MV-4-11 (cell line): ENCODE results near the gene NME7.
"Not testable (repeated sequence)": the region's sequence is repeated elsewhere in the genome, so short reads cannot be mapped to it uniquely, and the experiment has no call there.

Source experiments
- DNase-seq: peaks from one replicate; lab custom pipeline; 2025; lab: John Stamatoyannopoulos, UW

Gene NME7

DNA sequence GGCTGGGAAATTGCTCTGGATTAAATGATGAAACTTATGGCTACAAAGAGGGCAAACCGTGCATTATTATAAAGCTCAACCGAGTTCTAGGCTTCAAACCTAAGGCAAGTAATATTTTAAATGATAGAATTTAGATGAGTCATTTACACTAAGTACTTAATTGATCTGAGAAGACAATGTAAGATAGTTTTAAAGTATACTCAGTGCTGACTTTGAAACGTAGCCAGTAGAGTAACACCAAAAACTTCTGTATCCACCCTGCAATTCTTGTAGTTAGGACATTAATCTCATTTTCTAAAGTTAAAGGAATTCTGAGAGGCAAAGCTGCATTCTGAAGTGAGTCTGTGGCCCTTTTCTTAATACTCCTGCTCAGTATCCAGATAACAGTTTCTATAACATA lies 240.3 kb downstream of the NME7 start:
- DNase-seq: no peak

DNA sequence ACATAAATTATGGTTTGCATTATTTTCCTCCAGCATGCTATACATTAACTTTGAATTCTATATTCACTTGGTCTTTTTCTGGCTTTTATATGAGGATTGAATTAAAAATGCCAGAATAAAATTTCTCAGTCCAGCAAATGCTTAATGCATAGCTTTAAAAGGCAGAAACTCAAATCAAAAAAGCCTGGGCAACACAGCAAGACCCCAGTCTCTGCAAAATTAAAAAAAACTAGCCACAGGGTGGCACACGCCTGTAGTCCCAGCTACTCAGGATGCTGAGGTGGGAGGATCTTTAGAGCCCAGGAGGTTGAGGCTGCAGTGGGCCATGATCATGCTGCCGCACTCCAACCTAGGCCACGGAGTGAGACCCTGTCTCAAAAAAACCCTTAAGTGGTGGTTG lies 241.3 kb downstream of the NME7 start:
- DNase-seq: no peak

DNA sequence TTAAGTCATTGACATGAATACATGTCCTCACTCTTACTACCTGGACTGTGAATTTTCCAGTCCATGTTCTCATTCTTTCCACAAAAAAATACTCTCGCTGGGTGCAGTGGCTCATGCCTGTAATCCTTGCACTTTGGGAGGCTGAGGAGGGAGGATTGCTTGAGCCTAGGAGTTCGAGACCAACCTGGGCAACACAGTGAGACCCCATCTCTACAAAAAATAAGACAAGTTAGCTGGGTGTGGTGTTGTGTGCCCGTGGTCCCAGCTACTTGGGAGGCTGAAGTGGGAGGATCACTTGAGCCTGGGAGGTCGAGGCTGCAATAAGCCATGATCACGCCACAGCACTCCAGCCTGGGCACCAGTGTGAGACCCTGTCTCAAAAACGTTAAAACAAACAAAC lies 242.0 kb downstream of the NME7 start:
- DNase-seq: not testable (repeated sequence)

DNA sequence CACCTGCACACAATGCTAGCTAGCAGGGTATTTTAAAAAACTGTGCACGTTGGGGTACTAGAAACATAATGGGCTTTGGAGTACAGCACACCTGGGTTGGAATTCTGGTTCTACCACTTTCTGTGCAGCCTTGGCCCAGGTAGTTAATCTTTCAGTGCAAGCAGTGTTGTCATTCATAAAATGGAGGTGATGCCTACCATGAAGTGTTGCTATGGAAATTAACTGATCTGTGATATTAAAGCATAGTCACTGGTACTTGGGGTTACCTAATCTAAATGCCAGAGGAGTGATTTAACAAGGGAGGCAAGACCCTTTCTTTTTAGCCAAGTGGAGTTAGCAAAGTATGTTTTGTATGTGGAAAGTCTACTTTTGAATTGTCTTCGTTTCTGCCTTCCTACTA lies 243.1 kb downstream of the NME7 start:
- DNase-seq: no peak

DNA sequence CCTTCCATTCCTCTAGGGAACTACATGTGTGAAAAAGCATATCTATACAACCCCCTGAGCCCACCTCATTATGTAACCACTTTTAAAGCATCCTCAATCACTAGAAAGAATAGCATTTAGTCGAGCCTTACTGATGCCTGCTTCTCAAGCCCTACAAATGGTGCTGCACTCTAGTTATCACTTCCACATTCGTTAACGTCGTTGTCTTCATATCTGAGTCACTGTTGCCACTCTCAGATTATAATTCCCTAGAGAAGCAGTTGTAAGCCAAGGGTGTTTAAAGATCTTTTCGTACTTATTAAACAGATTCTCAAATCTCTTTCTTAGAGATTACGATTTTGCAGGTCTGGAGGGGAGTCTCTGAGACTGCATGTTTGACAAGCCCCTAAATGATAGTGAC lies 244.6 kb downstream of the NME7 start:
- DNase-seq: peak; percentile 57

DNA sequence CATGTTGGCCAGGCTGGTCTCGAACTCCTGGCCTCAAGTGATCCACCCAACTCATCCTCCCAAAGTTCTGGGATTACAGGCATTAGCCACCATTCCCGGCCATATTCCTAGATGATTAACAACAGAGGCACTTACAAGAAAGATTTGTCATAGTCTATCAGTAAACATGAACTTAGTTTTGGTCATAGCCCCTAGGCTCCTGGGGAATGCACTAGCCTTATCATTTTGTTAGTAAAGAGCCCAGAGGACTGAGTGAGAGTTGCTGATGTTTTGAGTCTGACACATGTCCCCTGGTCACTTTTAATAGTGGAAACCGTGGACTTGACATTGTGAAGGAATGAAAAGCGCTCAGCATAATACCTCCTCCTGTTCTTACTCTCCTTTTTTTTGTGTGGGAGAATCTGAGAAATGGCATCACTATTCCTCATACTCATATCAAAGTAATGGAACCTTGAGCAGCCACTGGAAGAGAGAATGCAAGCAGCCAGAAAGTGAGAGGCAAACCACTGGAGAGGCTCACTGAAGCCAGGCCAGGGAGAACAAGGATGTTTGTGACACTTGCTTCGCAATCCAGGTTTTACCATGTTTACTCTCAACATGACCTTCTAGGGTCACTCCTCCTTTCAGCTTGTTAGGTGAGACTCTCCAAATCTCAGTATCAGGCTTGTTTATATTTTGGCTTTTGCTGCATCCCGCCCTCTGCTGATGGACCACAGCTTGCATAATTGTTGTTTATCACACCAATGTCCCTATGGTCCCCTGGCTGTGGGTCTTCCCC lies 246.3 kb downstream of the NME7 start:
- no peak for DNase-seq

DNA sequence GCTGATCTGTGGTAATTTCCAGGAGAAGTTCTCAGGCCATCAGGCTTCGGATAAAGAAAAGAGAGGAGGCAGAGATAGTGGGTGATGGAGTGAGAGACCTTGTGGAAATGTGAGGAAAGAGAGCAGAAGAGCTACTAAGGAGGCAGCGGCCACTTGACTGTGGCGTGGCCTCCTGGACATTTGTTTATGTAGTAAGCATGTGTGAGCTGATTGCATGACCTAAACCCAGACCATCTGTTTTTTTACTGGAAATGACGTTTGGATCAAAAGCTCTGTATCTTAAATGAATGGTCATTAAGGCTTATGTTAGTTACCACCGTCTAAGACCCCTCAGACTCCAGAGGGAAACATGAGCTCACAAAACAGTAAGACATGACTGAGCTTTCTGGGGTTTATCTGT lies 247.5 kb downstream of the NME7 start:
- DNase-seq: no peak

DNA sequence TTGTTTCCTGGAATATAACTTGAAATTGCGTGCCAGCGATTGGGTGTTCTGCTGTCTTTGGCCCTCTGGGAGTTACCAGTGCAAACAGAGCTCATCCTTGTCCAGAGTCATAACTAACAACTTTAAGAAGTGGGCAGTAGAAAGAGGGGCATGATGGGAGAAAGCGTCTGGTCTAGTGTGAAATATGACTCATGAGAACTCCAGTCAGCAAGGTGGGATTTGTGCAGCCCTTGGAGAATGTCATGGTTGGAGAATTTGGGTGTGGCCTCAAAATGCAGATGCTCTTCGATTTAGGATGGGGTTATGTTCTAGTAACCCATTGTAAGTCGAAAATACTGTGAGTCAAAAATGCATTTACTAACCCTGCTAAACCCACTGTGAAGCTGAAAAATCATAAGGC lies 248.2 kb downstream of the NME7 start:
- DNase-seq: no peak

DNA sequence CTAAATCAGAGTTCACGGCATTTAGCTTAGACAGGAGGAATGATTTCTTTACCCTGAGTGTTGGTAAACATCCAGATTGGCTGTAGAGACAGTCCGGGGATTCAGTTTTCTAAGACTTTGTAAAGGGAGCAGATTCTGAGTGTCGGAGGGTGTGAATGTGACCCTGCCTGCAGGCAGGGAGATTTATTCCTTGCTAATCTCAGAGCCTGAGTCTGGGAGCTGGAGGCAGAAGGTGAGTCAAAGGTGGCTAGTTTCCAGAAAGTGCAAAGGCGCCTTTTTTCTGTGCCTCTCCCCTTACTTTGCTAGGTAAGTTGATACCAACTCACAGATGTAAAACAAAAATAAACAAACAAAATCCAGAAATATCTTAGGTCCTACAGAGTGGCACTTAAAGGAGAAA lies 249.4 kb downstream of the NME7 start:
- no peak for DNase-seq

DNA sequence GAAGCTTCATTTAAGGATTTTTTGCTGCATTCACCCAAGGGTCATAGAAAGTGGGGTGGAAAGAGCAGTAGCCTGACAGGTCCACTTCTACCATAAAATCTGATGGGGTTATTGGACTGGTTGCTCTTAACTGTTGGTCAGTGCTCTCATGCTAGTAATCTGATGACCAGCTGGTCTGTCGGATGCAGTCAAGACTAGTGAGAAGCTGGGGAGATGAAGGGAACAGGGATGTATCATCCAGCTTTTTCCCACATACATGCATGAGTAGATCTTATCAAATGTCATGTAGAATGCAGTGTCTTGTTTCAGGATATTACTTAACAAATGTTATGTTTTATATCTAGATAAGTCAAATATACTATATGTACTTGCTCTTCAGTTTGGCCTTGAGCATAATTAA lies 250.0 kb downstream of the NME7 start:
- no peak for DNase-seq

DNA sequence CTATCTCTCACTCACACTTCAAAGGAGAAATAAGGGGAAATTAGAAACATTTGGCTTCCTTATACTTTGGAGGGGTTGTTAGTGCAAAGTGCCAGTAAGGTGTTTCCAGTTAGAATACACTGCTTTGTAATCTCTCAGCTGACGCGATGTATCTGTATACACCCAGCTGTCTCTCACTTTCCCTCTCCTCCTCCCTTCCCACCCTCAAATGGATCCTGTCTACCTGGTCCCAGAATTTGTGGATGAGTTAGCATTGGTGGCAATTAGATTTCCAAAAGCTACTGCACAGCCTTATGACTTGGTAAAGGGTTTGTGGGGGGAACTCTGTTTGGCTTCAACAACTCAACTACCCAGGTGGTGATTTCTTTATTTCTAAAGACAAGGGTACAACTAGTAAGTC lies 250.6 kb downstream of the NME7 start:
- DNase-seq: no peak

DNA sequence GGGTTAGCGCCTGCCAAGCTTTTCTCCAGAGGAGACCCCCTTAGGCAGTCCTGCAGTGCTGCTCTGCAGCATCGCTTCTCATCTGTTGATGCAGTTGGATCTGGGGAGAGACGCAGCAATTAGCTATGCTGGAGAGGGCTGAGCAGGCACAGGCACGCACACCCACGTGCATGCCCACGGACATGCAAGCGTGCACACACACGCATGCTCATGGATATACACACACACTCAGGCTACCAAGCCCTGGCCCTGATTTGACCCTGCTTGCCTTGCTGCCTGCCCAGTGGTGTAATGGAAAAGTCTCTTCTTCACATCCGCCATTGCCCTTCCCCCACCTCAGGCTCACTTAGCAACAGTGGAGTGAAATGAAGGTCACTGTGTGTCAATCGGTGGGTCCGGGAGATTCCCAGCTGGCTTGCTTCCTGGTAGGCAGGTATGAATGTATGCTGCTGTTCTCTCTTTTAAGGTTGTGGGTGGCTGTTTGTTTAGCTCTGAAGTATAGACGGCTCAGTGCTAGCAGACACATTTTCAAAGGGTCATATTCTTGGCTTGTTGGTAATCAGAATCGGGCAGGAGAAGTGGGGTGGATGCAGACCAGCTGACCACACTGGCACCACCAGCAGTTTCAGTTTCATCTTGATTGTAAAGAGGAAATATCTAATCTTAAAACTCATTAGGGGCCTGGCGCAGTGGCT lies 251.6 kb downstream of the NME7 start:
- peak; percentile 63 for DNase-seq

DNA sequence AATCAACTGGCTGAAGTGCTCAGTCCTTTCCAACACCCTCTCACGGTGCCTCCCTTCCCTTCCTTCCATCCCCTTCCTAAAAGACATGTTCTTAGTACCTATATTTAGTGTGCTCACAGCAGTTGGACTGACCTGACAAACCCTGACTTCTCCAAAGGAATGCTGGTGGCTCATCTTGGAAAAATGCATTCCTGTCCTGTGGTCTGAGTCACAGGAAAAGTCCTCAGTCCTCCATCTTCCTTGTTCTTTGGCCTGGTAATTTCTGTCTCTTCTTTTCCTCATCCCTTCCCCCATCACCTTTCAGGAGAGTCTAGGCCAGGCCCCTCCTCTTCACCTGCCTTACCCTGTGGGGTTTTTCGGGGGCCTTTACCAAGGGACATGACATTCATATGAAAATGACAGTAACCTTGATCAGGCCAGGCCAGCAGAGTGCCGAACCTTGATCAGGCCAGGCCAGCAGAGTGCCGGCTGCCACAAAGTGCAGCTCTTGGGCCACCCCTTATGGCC lies 253.9 kb downstream of the NME7 start:
- no peak for DNase-seq

DNA sequence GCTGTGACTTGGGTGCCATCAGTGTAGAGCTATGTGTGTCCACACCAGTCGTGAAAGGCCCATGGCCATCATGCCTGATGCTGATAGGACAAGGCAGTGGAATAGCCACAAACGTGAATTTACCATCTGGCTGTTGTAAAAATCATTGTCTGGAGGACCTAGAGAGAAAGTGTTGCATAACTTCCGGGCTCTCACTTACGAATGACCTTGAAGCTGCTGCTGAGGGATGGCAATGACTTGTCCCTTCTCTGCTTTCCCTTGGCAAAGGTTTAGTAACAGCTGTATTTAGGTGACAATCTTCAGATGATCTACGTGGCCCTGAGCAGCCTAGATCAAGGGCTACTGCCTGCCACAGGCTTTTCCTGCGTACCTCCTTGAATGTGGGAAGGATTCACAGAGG lies 255.4 kb downstream of the NME7 start:
- DNase-seq: peak; percentile 60

DNA sequence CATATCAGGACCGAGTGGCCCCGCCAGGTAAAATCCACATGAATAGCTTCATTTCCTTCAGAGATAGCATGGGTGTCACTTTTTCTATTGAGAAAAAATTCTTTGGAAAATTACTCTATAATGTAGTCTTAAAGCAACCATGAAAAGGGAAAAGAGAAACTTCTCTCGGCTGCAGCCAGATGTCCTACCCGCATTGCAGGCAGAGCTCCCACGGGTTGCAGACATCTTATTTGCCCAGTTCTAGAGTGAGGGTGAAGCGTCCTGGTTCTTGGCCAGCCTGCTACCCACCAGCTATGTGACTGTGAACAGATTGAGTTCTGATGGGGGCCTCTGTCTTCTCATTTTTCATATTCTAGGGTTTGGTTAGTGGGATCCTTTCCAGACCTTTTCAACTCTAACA lies 256.1 kb downstream of the NME7 start:
- DNase-seq: no peak

DNA sequence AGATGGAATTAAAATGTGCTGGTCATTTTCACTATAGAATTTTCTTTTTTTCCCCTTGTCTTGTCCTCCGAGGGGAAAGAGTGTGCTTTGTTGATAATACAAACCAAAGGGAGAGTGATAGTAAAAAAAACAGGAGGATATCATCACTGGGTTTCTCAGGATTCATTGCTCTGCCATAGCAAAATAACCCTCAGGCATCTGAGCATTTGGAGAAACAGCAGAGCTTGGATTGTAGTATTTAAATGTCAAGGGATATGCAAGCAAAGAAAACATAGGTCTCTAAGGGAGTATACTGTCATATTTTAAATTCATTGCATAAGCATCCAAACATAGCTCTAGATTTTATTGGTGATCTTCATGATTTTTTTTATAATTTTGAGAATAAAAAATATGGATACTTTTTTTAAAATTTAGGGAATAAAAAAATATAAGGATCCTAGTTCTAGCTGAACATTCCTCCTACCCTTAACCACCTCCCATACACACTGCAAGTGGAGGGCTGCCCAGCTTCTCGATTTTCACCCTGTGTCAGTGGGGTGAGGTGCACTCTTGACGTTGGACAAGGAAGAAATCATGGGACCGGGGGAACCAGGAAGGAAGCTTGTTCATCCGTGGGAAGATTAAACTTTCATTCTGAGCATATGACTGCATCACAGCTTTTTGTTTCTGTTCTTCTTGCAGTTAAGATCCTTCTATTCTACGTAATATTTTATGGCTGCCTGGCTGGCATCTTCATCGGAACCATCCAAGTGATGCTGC lies 256.7 kb downstream of the NME7 start:
- no peak for DNase-seq

DNA sequence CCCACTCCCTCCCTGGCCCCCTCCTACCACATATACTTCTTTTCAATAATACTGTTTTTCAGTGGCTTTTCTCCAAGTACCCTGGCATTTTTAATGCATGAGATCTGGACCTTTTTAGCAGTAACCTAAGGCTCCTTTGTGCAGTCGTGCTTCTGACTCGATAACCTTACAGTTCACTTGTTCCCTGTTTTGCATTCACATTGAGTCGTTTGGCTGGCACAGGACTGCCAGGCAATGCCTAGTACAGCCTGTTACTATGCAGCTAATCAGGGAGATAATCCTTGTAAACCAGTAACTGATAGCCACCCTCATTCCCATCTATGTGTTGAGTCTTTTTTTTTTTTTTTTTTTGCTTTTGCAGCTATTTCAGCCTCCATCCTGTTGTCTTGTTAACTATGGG lies 257.4 kb downstream of the NME7 start:
- no peak for DNase-seq

DNA sequence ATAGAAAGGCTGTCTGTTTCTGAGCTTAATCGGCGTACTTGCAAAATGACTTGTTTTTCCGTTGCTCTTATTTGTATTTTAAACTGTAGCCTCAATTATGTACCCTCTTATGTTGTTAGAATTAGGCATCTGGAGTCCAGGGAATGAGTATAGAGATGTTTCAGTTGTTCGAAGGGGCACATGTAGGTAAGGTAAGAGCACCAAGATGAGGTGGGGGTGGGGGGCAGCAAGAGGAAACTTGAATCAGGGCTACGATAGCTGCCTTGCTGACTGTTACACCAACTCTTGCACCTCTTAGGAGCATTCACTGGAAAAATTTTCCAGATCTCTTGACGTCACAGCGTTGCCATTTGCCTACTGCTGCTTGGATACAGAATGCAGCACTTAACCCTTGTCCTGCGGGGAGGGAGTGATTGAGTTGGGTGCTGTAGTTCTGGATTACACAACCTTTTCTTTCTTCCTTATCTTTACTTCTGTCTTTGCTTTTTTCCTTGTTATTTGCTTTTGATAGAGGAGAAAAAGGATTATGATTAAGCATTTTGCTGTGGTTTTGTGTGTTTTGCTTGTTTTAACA lies 257.9 kb downstream of the NME7 start:
- DNase-seq: peak; percentile 52

DNA sequence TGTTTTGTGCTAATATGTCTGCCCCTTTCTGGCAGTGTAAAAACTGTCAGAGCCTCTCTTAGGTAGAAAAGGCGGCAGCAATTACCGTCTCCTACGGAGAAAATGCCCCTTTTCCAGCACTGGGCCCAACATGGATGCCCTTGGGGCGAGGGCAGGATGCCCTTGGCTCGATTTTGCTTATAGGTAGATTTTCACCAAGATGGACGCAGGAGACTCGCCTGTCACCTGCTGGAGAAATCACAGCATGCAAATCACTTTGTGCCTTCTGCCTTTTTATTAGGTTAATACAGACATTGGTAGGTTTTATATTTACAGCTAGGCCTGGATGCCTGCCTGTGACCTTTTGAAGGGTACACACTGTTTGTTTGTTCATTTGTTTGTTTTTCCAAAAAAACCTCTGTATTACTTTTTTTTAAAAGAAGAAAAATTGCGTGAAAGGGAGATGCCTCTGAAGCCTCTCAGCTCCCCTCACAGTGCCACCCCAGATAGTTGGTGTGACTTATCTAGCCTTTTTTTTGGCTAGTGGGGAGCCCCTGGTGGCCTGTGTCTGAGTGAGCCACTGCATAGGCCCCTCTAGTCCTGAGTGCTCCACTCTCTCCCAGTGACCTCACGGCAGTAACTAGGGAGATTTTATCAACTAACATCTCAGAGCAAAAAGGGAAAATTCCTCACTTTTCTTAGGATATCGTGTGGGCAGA lies 258.6 kb downstream of the NME7 start:
- DNase-seq: no peak

DNA sequence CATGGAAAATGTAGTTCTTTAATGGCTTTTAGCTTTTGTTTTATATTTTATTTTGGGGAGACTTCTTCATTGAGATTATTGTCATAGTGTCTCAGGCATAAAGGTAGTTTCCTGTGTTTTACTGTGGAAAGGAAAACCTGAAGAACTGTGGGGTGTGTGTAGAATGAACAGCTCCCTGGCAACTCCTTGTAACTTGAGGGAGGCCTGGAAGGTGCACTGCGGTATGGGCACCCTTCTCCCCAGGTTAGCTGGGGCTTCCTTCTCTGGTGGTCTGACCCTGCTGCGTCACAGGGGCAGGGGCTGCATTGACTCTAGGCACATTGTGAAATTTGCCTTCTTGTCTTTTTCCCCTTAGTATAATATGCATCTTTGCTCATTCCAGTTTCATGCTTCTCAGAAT lies 259.4 kb downstream of the NME7 start:
- DNase-seq: no peak

DNA sequence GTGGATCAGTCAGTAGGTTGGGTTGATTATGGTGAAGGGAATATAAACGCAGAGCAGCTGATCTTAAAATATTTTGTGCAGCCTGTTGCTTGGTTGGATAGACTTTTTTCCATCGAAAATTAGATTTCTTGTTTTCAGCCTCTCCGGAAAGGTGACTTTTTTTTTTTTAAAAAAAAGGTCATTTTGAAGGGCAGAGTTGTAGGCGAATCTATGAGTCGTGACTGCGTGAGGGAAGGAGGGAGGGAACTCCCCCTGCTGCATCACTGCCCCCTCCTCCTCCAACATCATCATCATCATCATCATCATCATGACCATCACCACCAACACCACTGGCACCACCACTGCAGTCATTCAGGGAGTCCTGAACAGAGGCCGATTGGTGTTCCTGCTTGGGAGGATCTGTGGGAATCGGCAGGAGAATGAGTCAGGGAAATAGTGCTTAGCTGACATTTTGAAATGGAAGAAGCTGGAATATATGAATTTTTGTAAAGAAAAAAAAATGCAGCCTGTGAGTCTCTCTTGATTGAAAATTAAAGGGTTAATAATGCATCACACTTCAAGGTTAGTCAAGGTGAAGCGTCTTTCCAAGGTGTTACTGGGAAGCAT lies 259.9 kb downstream of the NME7 start:
- DNase-seq: no peak
